ENCODE results near the gene CFDP1.

GRCh38 chr16:75340741-75341491, 92.4 kb downstream of the CFDP1 start:
- TF ChIP-seq CTCF (conservative IDR thresholded peaks at IDR 0.05; ENCODE audit: low read length) (no peak), EZH2phosphoT487 (IDR thresholded peaks at IDR 0.05; ENCODE audit: borderline replicate concordance) (no peak)

Measured in Loucy (cell line).